ENCODE results near the gene SEBOX. TPM values are rescaled to one million over a fixed set of nuclear protein-coding genes. Genes with fewer than 3 reads are reported as not detected.

Gene SEBOX
- total and polyA plus RNA-seq, 11 donors, result not detected

DNA sequence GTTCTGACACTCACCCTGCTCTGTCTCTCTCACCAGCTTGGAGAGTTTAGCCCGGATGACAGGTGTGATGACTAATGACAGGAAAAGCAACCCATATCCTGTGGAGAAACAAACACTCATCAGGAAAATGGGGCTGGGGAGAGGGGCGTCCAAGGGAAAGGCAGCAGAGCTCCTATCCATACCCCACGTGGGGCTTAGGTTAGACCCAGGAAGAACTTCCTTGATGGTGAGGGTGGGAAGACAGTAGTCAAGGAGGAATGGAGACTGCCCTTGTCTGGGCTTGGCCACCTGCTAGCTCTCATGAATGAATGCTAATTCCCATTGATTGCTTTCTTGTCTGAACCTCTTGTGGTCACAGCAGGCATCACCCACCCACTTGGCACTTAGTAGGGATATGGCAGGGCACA, 37.2 kb upstream of the SEBOX start:
- Histone ChIP-seq H3K4me1 (peaks cover 0 to 73% (median 11%) of the 10 kb centered on the region in 12 donors), H3K9me3 (no peaks in the 10 kb centered on the region), H3K27ac (peak overlapping the region in 1 of 12 donors; percentile 76), H3K36me3 (peaks cover 0 to 41% (median 17%) of the 10 kb centered on the region in 9 donors), H3K27me3 (no peaks in the 10 kb centered on the region), H3K4me3 (no peak overlapping the region)
- DNase-seq (no peak), ATAC-seq (no peak)
- intact Hi-C loops (cut with DNase I), result no loop called here
- TF ChIP-seq, protein P1, sequence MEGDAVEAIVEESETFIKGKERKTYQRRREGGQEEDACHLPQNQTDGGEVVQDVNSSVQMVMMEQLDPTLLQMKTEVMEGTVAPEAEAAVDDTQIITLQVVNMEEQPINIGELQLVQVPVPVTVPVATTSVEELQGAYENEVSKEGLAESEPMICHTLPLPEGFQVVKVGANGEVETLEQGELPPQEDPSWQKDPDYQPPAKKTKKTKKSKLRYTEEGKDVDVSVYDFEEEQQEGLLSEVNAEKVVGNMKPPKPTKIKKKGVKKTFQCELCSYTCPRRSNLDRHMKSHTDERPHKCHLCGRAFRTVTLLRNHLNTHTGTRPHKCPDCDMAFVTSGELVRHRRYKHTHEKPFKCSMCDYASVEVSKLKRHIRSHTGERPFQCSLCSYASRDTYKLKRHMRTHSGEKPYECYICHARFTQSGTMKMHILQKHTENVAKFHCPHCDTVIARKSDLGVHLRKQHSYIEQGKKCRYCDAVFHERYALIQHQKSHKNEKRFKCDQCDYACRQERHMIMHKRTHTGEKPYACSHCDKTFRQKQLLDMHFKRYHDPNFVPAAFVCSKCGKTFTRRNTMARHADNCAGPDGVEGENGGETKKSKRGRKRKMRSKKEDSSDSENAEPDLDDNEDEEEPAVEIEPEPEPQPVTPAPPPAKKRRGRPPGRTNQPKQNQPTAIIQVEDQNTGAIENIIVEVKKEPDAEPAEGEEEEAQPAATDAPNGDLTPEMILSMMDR (IDR thresholded peaks at IDR 0.05), result no peak
- no peak for TF ChIP-seq POLR2A (IDR thresholded peaks at IDR 0.05)
- WGBS, 4 donors, result 17 to 42% (median 39%) methylated on average over 3 of the region's 3 CpGs

DNA sequence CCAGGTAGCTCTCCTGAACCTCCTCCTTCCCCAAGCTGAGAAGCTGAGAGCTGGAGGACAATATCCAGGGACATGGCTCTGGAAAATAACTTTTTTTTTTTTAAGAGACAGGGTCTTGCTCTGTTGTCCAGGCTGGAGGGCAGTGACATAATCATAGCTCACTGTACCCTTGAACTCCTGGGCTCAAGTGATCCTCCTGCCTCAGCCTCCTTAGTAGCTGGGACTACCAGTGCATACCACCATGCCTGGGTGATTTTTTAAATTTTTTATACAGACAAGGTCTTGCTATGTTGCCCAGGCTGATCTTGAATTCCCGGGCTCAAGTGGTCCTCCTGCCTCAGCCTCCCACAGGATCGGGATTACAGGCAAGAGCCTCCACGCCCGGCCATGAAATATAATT, 34.8 kb upstream of the SEBOX start:
- WGBS, 4 donors, result 86 to 95% (median 93%) methylated on average over 4 of the region's 4 CpGs
- no peak for TF ChIP-seq POLR2A (IDR thresholded peaks at IDR 0.05)
- TF ChIP-seq, protein P1 (IDR thresholded peaks at IDR 0.05), result no peak
- peak overlapping the region in 1 of 12 donors; percentile 58 for H3K27ac ChIP-seq
- H3K27me3 ChIP-seq, result no peaks in the 10 kb centered on the region
- DNase-seq (no peak), ATAC-seq (no peak)
- H3K4me3 ChIP-seq, result no peak overlapping the region
- H3K9me3 ChIP-seq, result no peaks in the 10 kb centered on the region
- peaks cover 0 to 64% (median 35%) of the 10 kb centered on the region in 9 donors for H3K36me3 ChIP-seq
- H3K4me1 ChIP-seq, result peaks cover 0 to 59% (median 3%) of the 10 kb centered on the region in 12 donors
- intact Hi-C loops (cut with DNase I), result no loop called here

DNA sequence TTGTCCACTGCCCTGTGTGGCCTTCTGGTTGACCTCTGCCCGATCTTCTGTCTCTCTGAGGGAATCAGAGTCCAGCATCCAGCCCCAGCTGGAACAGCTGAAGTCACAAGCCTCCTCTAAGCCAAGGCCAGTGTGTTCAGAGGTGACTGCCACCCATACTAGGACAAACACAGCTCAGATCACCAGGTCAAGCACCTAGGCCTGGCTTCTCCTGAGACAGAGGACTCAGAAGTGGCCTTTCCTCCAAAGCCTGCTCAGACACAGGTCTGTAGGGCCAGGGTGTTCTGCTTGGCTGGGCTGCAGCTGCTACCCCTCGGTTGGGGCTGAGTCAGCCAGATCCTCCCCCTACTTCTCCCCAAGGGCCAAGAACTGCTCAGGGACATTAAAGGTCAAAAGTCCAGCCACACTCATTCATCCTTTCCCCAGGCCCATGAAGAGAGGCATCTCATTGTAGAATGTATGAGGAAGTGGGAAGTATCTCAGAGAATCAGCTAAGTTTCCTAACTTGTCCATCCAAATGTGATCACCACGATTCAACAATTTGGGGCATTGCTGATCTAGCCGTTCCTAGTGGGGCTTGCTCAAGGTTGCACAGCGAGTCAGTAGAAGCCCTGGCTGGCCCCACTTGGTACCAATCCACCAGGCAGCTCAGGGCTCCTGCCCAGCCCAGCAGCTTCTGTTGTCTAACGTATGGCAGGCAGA, 33.4 kb upstream of the SEBOX start:
- DNase-seq (no peak), ATAC-seq (peak in 3 of 4 donors; percentile 16 to 31 (median 27))
- H3K36me3 ChIP-seq, result peaks cover 0 to 73% (median 46%) of the 10 kb centered on the region in 9 donors
- no peak for TF ChIP-seq POLR2A (IDR thresholded peaks at IDR 0.05)
- TF ChIP-seq, protein P1 (IDR thresholded peaks at IDR 0.05), result no peak
- no peaks in the 10 kb centered on the region for H3K27me3 ChIP-seq
- H3K9me3 ChIP-seq, result no peaks in the 10 kb centered on the region
- peak overlapping the region in 1 of 12 donors; percentile 58 for H3K27ac ChIP-seq
- 62 to 82% (median 74%) methylated on average over 4 to 6 of the region's 6 CpGs for WGBS, 4 donors
- H3K4me1 ChIP-seq, result peaks cover 0 to 46% (median 0%) of the 10 kb centered on the region in 12 donors
- H3K4me3 ChIP-seq, result no peak overlapping the region
- intact Hi-C loops (cut with DNase I), result no loop called here

DNA sequence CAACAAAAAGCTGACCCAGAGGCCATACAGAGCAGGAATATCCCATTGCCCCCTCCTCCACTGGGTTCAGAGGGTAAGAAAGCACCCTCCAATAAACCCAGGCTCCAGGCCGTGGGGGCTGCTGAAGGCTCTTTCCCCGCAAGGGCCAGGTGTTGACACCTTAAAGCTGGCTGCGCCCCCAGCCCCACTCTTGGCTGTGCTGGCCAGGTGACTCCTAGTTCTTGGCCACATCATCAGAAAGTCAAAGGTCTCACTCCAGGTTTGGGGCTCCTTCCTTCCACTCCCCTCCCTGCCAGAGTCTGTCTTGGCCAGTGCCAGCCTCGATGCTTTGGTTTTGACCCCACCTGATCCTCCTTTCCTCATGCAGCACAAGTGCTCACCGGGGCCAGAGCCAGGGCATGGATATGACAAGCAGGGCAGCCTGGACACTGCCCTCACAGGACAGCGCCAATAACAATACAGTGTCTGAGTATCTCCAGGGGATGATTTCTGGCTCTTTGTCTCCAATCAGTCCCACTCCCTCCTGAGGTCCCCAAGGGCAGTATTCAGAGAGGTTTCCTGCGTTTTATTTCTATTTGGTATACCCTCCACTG, 32.8 kb upstream of the SEBOX start:
- Histone ChIP-seq H3K9me3 (no peaks in the 10 kb centered on the region), H3K27me3 (no peaks in the 10 kb centered on the region), H3K27ac (peak overlapping the region in 1 of 12 donors; percentile 58), H3K4me3 (no peak overlapping the region), H3K4me1 (peaks cover 0 to 40% (median 0%) of the 10 kb centered on the region in 12 donors), H3K36me3 (peaks cover 0 to 74% (median 50%) of the 10 kb centered on the region in 9 donors)
- 67 to 82% (median 74%) methylated on average over 6 to 7 of the region's 7 CpGs for WGBS, 4 donors
- ATAC-seq (peak in 3 of 4 donors; percentile 4 to 10 (median 5)), DNase-seq (no peak)
- intact Hi-C loops (cut with DNase I), result no loop called here
- TF ChIP-seq POLR2A (IDR thresholded peaks at IDR 0.05), result no peak
- TF ChIP-seq, protein P1 (IDR thresholded peaks at IDR 0.05), result no peak

Data from heart left ventricle (tissue), 16 donors.